Natural killer cell (primary cell): ENCODE results near the gene EPAS1. TPM values are rescaled to one million over a fixed set of nuclear protein-coding genes. Genes with fewer than 3 reads are reported as not detected.

ENCODE experiments used
- ATAC-seq, 3 donors: fragments of 150-1000 bp in 2 of 3; fragments of 200-7000 bp in 1 of 3; cut with Tn5 transposase; 1 replicate in 1 of 3; 2 replicates in 2 of 3; pipeline ENCODE4 v1.10.0; 2021; ENCODE audit warnings: mild to moderate bottlenecking in 2 of 3, moderate library complexity in 2 of 3
- DNase-seq, 2 donors: peaks; one replicate each; pipeline versions ENCODE4 v3.0.0 to v3.0.0-alpha.2; 2013 to 2021; ENCODE audit warnings: mixed read lengths in 1 of 2
- H3K27ac ChIP-seq: one replicate; pipeline ENCODE4 v1.5.1; 2013; ENCODE audit warnings: mild to moderate bottlenecking, low read length
- H3K27me3 ChIP-seq: one replicate; pipeline ENCODE4 v1.6.1; 2013; ENCODE audit warnings: low read length; ENCODE audit not compliant: control insufficient read depth, insufficient read depth
- H3K36me3 ChIP-seq: one replicate; pipeline ENCODE4 v1.6.1; 2013; ENCODE audit warnings: low read length; ENCODE audit not compliant: control insufficient read depth, insufficient read depth
- H3K4me1 ChIP-seq: one replicate; pipeline ENCODE4 v1.6.1; 2013; ENCODE audit warnings: low read length; ENCODE audit not compliant: control insufficient read depth, insufficient read depth
- H3K4me3 ChIP-seq: one replicate; pipeline ENCODE4 v1.5.1; 2013; ENCODE audit warnings: low read length
- H3K9me3 ChIP-seq: one replicate; pipeline ENCODE4 v1.6.1; 2013; ENCODE audit warnings: low read length; ENCODE audit not compliant: control insufficient read depth, insufficient read depth
- H3K27ac Mint-ChIP-seq, 2 donors: one replicate each; pipeline ENCODE4 v1.8.0; 2022; ENCODE audit warnings: mild to moderate bottlenecking in 2 of 2, mixed read lengths in 2 of 2, moderate library complexity in 1 of 2
- H3K27me3 Mint-ChIP-seq, 2 donors: one replicate each; pipeline ENCODE4 v1.8.0; 2022; ENCODE audit warnings: low read depth in 2 of 2, mixed read lengths in 2 of 2
- H3K36me3 Mint-ChIP-seq: one replicate; pipeline ENCODE4 v1.8.0; 2022; ENCODE audit warnings: mixed read lengths
- H3K4me1 Mint-ChIP-seq, 2 donors: one replicate each; pipeline ENCODE4 v1.8.0; 2022; ENCODE audit warnings: mixed read lengths in 2 of 2
- H3K4me3 Mint-ChIP-seq: one replicate; pipeline ENCODE4 v1.8.0; 2022; ENCODE audit warnings: mild to moderate bottlenecking, moderate library complexity, mixed read lengths
- H3K9me3 Mint-ChIP-seq, 2 donors: one replicate each; pipeline ENCODE4 v1.8.0; 2022; ENCODE audit warnings: mixed read lengths in 2 of 2
- CTCF ChIP-seq: fragments of 200-600 bp; IDR thresholded peaks from one replicate; pipeline ENCODE4 v1.8.0; 2022; ENCODE audit warnings: antibody characterized with exemption
- WGBS: methylation state at CpG from one replicate; pipeline ENCODE4 v1.1.7; 2013; ENCODE audit warnings: missing lambda C conversion rate; ENCODE audit not compliant: insufficient coverage; 5-methylcytosine and 5-hydroxymethylcytosine counted together
- intact Hi-C: fragments of 100-400 bp; cut with micrococcal nuclease; formaldehyde crosslinking; loops from one replicate; pipeline ENCODE4 v1.14.2; 2022
- total RNA-seq, 4 donors: library from RNA; stranded (reverse); fragments of 120-200 nt in 1 of 4; gene quantifications; one replicate each; pipeline versions ENCODE4 v1.2.3 to v1.2.4, GENCODE V29; 2013 to 2022

EPAS1 gene
- total RNA-seq, 3 donors from 2014 or later (not counting 1 experiment from before 2014, with no cell fraction given) = 2.1 to 61.4 (median 3.6) TPM

- DNase-seq (no peak), ATAC-seq (no peak)
- Mint-ChIP-seq H3K27ac (no peak overlapping the region), H3K9me3 (no peaks in the 10 kb centered on the region), H3K4me3 (no peak overlapping the region), H3K4me1 (no peaks in the 10 kb centered on the region), H3K27me3 (no peaks in the 10 kb centered on the region), H3K36me3 (no peaks in the 10 kb centered on the region)
- Histone ChIP-seq H3K27me3 (no peaks in the 10 kb centered on the region), H3K4me3 (no peak overlapping the region), H3K27ac (no peak overlapping the region), H3K9me3 (no peaks in the 10 kb centered on the region), H3K36me3 (no peaks in the 10 kb centered on the region), H3K4me1 (no peaks in the 10 kb centered on the region)
- intact Hi-C loops = no loop called here
- TF ChIP-seq CTCF = no peak
- 94% methylated on average over 9 of the region's 9 CpGs for WGBS
Observed at GRCh38 chr2:46383784-46384456, 86.7 kb downstream of the EPAS1 start.

GRCh38 chr2:46384457-46384815 lies 87.2 kb downstream of the EPAS1 start:
- no peak overlapping the region for H3K4me3 ChIP-seq
- H3K9me3 ChIP-seq = no peaks in the 10 kb centered on the region
- TF ChIP-seq CTCF = no peak
- H3K36me3 ChIP-seq = no peaks in the 10 kb centered on the region
- Mint-ChIP-seq H3K36me3 (no peaks in the 10 kb centered on the region), H3K4me3 (no peak overlapping the region), H3K27ac (no peak overlapping the region), H3K9me3 (no peaks in the 10 kb centered on the region), H3K27me3 (no peaks in the 10 kb centered on the region), H3K4me1 (no peaks in the 10 kb centered on the region)
- H3K27me3 ChIP-seq = no peaks in the 10 kb centered on the region
- 91% methylated on average over 12 of the region's 12 CpGs for WGBS
- no peaks in the 10 kb centered on the region for H3K4me1 ChIP-seq
- intact Hi-C loops = no loop called here
- ATAC-seq (no peak), DNase-seq (no peak)
- H3K27ac ChIP-seq = no peak overlapping the region

GRCh38 chr2:46385786-46386577 lies 88.8 kb downstream of the EPAS1 start:
- DNase-seq (no peak), ATAC-seq (no peak)
- H3K36me3 Mint-ChIP-seq = no peaks in the 10 kb centered on the region

More at GRCh38 chr2:46385786-46386577, 88.8 kb downstream of the EPAS1 start:
- no peaks in the 10 kb centered on the region for H3K9me3 ChIP-seq
- no peaks in the 10 kb centered on the region for H3K27me3 ChIP-seq
- no peaks in the 10 kb centered on the region for H3K4me1 Mint-ChIP-seq
- no peaks in the 10 kb centered on the region for H3K4me1 ChIP-seq
- TF ChIP-seq CTCF = no peak
- no peak overlapping the region for H3K4me3 Mint-ChIP-seq
- intact Hi-C loops = no loop called here
- H3K27ac Mint-ChIP-seq = no peak overlapping the region
- H3K9me3 Mint-ChIP-seq = no peaks in the 10 kb centered on the region
- WGBS = 77% methylated on average over 15 of the region's 18 CpGs
- peaks cover 0 to 2% of the 10 kb centered on the region in 2 donors for H3K27me3 Mint-ChIP-seq
- no peaks in the 10 kb centered on the region for H3K36me3 ChIP-seq
- no peak overlapping the region for H3K27ac ChIP-seq
- no peak overlapping the region for H3K4me3 ChIP-seq
